Measurements from ENCODE around the gene SMOC1.

The SMOC1 gene

GRCh38 chr14:69879175-69880043, at the start of gene SMOC1:
Gene SMOC1 (plus strand): TSS chr14:69879416. CDS start chr14:69879679, 263 bp downstream.
- no peak within 1 kb of the TSS for H3K27ac ChIP-seq
- H3K4me3 ChIP-seq: peak within 1 kb of the TSS; percentile 73
- TF ChIP-seq CTCF (IDR thresholded peaks at IDR 0.05): no peak
- DNase-seq (ENCODE audit: low spot score): peak; percentile 73

GRCh38 chr14:69838881-69839416, 40.3 kb upstream of the SMOC1 start:
- Histone ChIP-seq H3K4me3 (no peak overlapping the region), H3K27ac (no peak overlapping the region)
- TF ChIP-seq CTCF (IDR thresholded peaks at IDR 0.05): no peak
- DNase-seq (ENCODE audit: low spot score): no peak

- no peak for TF ChIP-seq CTCF (IDR thresholded peaks at IDR 0.05)
- no peak overlapping the region for H3K27ac ChIP-seq
- H3K4me3 ChIP-seq: no peak overlapping the region
- no peak for DNase-seq (ENCODE audit: low spot score)
Observed at GRCh38 chr14:69839661-69840060, 39.6 kb upstream of the SMOC1 start.

GRCh38 chr14:69841656-69842055, 37.6 kb upstream of the SMOC1 start:
- H3K27ac ChIP-seq: no peak overlapping the region
- no peak overlapping the region for H3K4me3 ChIP-seq
- TF ChIP-seq CTCF (IDR thresholded peaks at IDR 0.05): no peak
- no peak for DNase-seq (ENCODE audit: low spot score)

- TF ChIP-seq CTCF (IDR thresholded peaks at IDR 0.05): no peak
- Histone ChIP-seq H3K4me3 (no peak overlapping the region), H3K27ac (no peak overlapping the region)
- DNase-seq (ENCODE audit: low spot score): no peak
Observed at GRCh38 chr14:69842686-69843420, 36.4 kb upstream of the SMOC1 start.

- no peak for DNase-seq (ENCODE audit: low spot score)
- H3K4me3 ChIP-seq: no peak overlapping the region
- no peak for TF ChIP-seq CTCF (IDR thresholded peaks at IDR 0.05)
- no peak overlapping the region for H3K27ac ChIP-seq
Observed at GRCh38 chr14:69844171-69844570, 35.0 kb upstream of the SMOC1 start.

All from coronary artery (tissue), 2 donors.